H1 (cell line): ENCODE results near the gene SLC6A20. TPM values are rescaled to one million over a fixed set of nuclear protein-coding genes. Genes with fewer than 3 reads are reported as not detected.

ENCODE experiments used
- CTCF ChIA-PET: fragments of 300-600 bp; sonication (Branson Sonifier 250); formaldehyde crosslinking; loops from one replicate; lab custom pipeline; 2021; ENCODE audit not compliant: partially characterized antibody; lab: Charles Lee
- POLR2A ChIA-PET: fragments of 300-600 bp; sonication (Branson Sonifier 250); formaldehyde crosslinking; loops from one replicate; lab custom pipeline; 2021; ENCODE audit warnings: inconsistent platforms; ENCODE audit not compliant: partially characterized antibody; lab: Charles Lee
- DNase-seq, 2 experiments: peaks; one replicate each; pipeline versions ENCODE4 v3.0.0 to v3.0.0-alpha.2; 2010 to 2022; ENCODE audit warnings: low spot score in 2 of 2, low read depth in 1 of 2, mixed read lengths in 1 of 2
- FAIRE-seq: peaks from 2 replicates; lab custom pipeline; 2011; peaks lifted over from hg19 to GRCh38; lab: Jason Lieb, UNC
- H2AFZ ChIP-seq: 2 replicates; pipeline ENCODE4 v1.8.1; 2012; ENCODE audit warnings: low read length, inconsistent platforms
- H2AK5ac ChIP-seq: 2 replicates; pipeline ENCODE4 v1.6.1; 2013; ENCODE audit warnings: low read depth, low read length
- H2BK120ac ChIP-seq: replicated peaks from 2 replicates; pipeline ENCODE3; 2013; ENCODE audit warnings: low read depth, low read length, inconsistent platforms
- H2BK12ac ChIP-seq: 2 replicates; pipeline ENCODE4 v1.6.1; 2013; ENCODE audit warnings: low read depth, low read length
- H2BK15ac ChIP-seq: 2 replicates; pipeline ENCODE4 v1.6.1; 2013; ENCODE audit warnings: low read length
- H2BK20ac ChIP-seq: 2 replicates; pipeline ENCODE4 v1.6.1; 2013; ENCODE audit warnings: low read length
- H2BK5ac ChIP-seq: 2 replicates; pipeline ENCODE4 v1.6.1; 2013; ENCODE audit warnings: low read depth, low read length
- H3K14ac ChIP-seq: 2 replicates; pipeline ENCODE4 v1.6.1; 2013; ENCODE audit warnings: inconsistent platforms; ENCODE audit not compliant: insufficient read length
- H3K18ac ChIP-seq: 2 replicates; pipeline ENCODE4 v1.6.1; 2013; ENCODE audit warnings: low read length; ENCODE audit errors: extremely low read depth
- H3K23ac ChIP-seq: 2 replicates; pipeline ENCODE4 v1.6.1; 2013; ENCODE audit warnings: inconsistent platforms; ENCODE audit not compliant: insufficient read length
- H3K23me2 ChIP-seq: 2 replicates; pipeline ENCODE4 v1.6.1; 2013; ENCODE audit warnings: low read depth, low read length
- H3K27ac ChIP-seq: 2 replicates; pipeline ENCODE4 v1.6.1; 2011; ENCODE audit warnings: low read depth, low read length, inconsistent platforms
- H3K27me3 ChIP-seq, 4 experiments: replicated peaks in 1 of 4; 1 replicate in 1 of 4; 2 replicates in 3 of 4; pipeline versions ENCODE4 v1.6.1 to v1.8.1; 2011 to 2013; ENCODE audit warnings: low read length in 3 of 4, mild to moderate bottlenecking in 3 of 4, inconsistent platforms in 2 of 4, mixed read lengths in 2 of 4, moderate library complexity in 1 of 4; ENCODE audit not compliant: control insufficient read depth in 3 of 4, insufficient read depth in 3 of 4; ENCODE audit errors: extremely low read depth in 1 of 4
- H3K36me3 ChIP-seq, 4 experiments: 2 replicates each; pipeline versions ENCODE4 v1.6.1 to v1.8.1; 2011 to 2013; ENCODE audit warnings: mild to moderate bottlenecking in 4 of 4, low read length in 3 of 4, moderate library complexity in 2 of 4, control low read depth in 1 of 4, inconsistent platforms in 1 of 4; ENCODE audit not compliant: insufficient read depth in 4 of 4, control insufficient read depth in 2 of 4
- H3K4ac ChIP-seq: replicated peaks from 2 replicates; pipeline ENCODE3; 2013; ENCODE audit warnings: low read length, low read depth, mixed read lengths, inconsistent platforms; ENCODE audit not compliant: insufficient read length
- H3K4me1 ChIP-seq, 4 experiments: replicated peaks in 1 of 4; 1 replicate in 1 of 4; 2 replicates in 3 of 4; pipeline versions ENCODE4 v1.6.1 to v1.8.1; 2011 to 2013; ENCODE audit warnings: low read length in 3 of 4, inconsistent platforms in 2 of 4, mixed read lengths in 1 of 4; ENCODE audit not compliant: insufficient read depth in 4 of 4, control insufficient read depth in 3 of 4
- H3K4me2 ChIP-seq, 2 experiments: 2 replicates each; pipeline versions ENCODE4 v1.6.1 to v1.8.1; 2011 to 2013; ENCODE audit warnings: low read depth in 2 of 2, low read length in 2 of 2, control low read depth in 1 of 2, inconsistent platforms in 1 of 2, mild to moderate bottlenecking in 1 of 2; ENCODE audit not compliant: insufficient read depth in 1 of 2
- H3K4me3 ChIP-seq, 4 experiments: fragments of 200-600, 300-600 bp in 1 of 4; sonication (generic), shearing (Covaris generic), sonication (Bioruptor Twin) in 1 of 4; 2 replicates each; pipeline versions ENCODE4 v1.5.1 to v1.8.1; 2011 to 2016; ENCODE audit warnings: low read length in 4 of 4, low read depth in 3 of 4, control low read depth in 2 of 4, inconsistent platforms in 2 of 4, mild to moderate bottlenecking in 2 of 4, mixed read lengths in 1 of 4, moderate library complexity in 1 of 4; ENCODE audit not compliant: insufficient read depth in 2 of 4; ENCODE audit errors: extremely low read depth in 1 of 4
- H3K56ac ChIP-seq: replicated peaks from 2 replicates; pipeline ENCODE3; 2013; ENCODE audit warnings: low read depth, mild to moderate bottlenecking, mixed read lengths, low read length, inconsistent platforms; ENCODE audit not compliant: insufficient read length
- H3K79me1 ChIP-seq: 2 replicates; pipeline ENCODE4 v1.6.1; 2013; ENCODE audit warnings: low read depth, low read length, control low read depth
- H3K79me2 ChIP-seq, 2 experiments: 2 replicates each; pipeline versions ENCODE4 v1.6.1 to v1.8.1; 2012 to 2013; ENCODE audit warnings: low read length in 2 of 2, mild to moderate bottlenecking in 2 of 2, inconsistent platforms in 1 of 2; ENCODE audit not compliant: insufficient read depth in 2 of 2, control insufficient read depth in 1 of 2
- H3K9ac ChIP-seq, 4 experiments: replicated peaks in 1 of 4; 1 replicate in 1 of 4; 2 replicates in 3 of 4; pipeline versions ENCODE4 v1.6.1 to v1.8.1; 2011 to 2013; ENCODE audit warnings: low read depth in 3 of 4, low read length in 3 of 4, control low read depth in 2 of 4, mild to moderate bottlenecking in 2 of 4, moderate library complexity in 2 of 4, inconsistent platforms in 1 of 4; ENCODE audit errors: extremely low read depth in 1 of 4
- H3K9me3 ChIP-seq, 2 experiments: 2 replicates each; pipeline versions ENCODE4 v1.6.1 to v1.8.1; 2012 to 2013; ENCODE audit warnings: mild to moderate bottlenecking in 2 of 2, moderate library complexity in 2 of 2, control low read depth in 1 of 2, inconsistent platforms in 1 of 2, low read depth in 1 of 2, low read length in 1 of 2, mixed read lengths in 1 of 2; ENCODE audit not compliant: insufficient read depth in 2 of 2
- H4K20me1 ChIP-seq, 2 experiments: replicated peaks in 1 of 2; 2 replicates each; pipeline versions ENCODE3 to v1.8.1; 2011 to 2013; ENCODE audit warnings: inconsistent platforms in 2 of 2, low read length in 2 of 2, mild to moderate bottlenecking in 1 of 2; ENCODE audit not compliant: insufficient read depth in 2 of 2, control insufficient read depth in 1 of 2
- H4K5ac ChIP-seq: 2 replicates; pipeline ENCODE4 v1.6.1; 2013; ENCODE audit warnings: low read length, low read depth, mixed read lengths, inconsistent platforms; ENCODE audit not compliant: insufficient read length
- H4K8ac ChIP-seq: 2 replicates; pipeline ENCODE4 v1.8.0; 2013; ENCODE audit warnings: mild to moderate bottlenecking, moderate library complexity, low read length, inconsistent platforms; ENCODE audit not compliant: insufficient read depth; ENCODE audit errors: extremely low read depth
- H4K91ac ChIP-seq: replicated peaks from 2 replicates; pipeline ENCODE3; 2013; ENCODE audit warnings: low read length, mixed read lengths, inconsistent platforms; ENCODE audit not compliant: insufficient read length
- BACH1 ChIP-seq: IDR thresholded peaks from 2 replicates; pipeline ENCODE4 v1.6.1; 2012; ENCODE audit warnings: low read length, improper control_type of control experiment
- BRCA1 ChIP-seq: IDR thresholded peaks from 2 replicates; pipeline ENCODE4 v1.6.1; 2012; ENCODE audit warnings: low read depth, low read length, improper control_type of control experiment
- CHD1 ChIP-seq: IDR thresholded peaks from 2 replicates; pipeline ENCODE4 v1.6.1; 2012; ENCODE audit warnings: low read depth, low read length, improper control_type of control experiment
- E2F6 ChIP-seq: IDR thresholded peaks from 2 replicates; pipeline ENCODE4 v1.6.1; 2012; ENCODE audit warnings: inconsistent platforms
- EGR1 ChIP-seq: IDR thresholded peaks from 2 replicates; pipeline ENCODE4 v1.6.1; 2011; ENCODE audit warnings: low read depth, low read length, borderline replicate concordance
- EZH2 ChIP-seq: fragments of 200-600 bp; sonication (generic); IDR thresholded peaks from 2 replicates; pipeline ENCODE4 v1.7.1; 2012; ENCODE audit warnings: low read depth, mild to moderate bottlenecking, moderate library complexity, low read length, inconsistent platforms; ENCODE audit not compliant: severe bottlenecking
- GTF2F1 ChIP-seq: IDR thresholded peaks from 2 replicates; pipeline ENCODE4 v1.6.1; 2012; ENCODE audit warnings: low read depth, low read length, improper control_type of control experiment, borderline replicate concordance
- PHF8 ChIP-seq: fragments of 200-600 bp; sonication (generic); conservative IDR thresholded peaks from 2 replicates; pipeline ENCODE4 v1.7.1; 2012; ENCODE audit warnings: low read depth, mild to moderate bottlenecking, inconsistent platforms, low read length, moderate library complexity
- RAD21 ChIP-seq, 2 experiments: IDR thresholded peaks in 1 of 2; conservative IDR thresholded peaks in 1 of 2; 2 replicates each; pipeline ENCODE4 v1.6.1; 2011; ENCODE audit warnings: low read depth in 2 of 2, low read length in 2 of 2, improper control_type of control experiment in 1 of 2, inconsistent platforms in 1 of 2, mild to moderate bottlenecking in 1 of 2, moderate library complexity in 1 of 2
- RFX5 ChIP-seq: IDR thresholded peaks from 2 replicates; pipeline ENCODE4 v1.6.1; 2011; ENCODE audit warnings: low read depth, low read length, improper control_type of control experiment, borderline replicate concordance
- RNF2 ChIP-seq: fragments of 200-900, 300-1000 bp; sonication (generic); IDR thresholded peaks from 2 replicates; pipeline ENCODE4 v1.7.1; 2016; ENCODE audit warnings: borderline replicate concordance, low read depth, mild to moderate bottlenecking, antibody characterized with exemption, low read length; ENCODE audit not compliant: poor library complexity, severe bottlenecking; ENCODE audit errors: missing control alignments
- SP2 ChIP-seq: IDR thresholded peaks from 2 replicates; pipeline ENCODE4 v1.6.1; 2012; ENCODE audit warnings: mild to moderate bottlenecking, low read length, inconsistent platforms
- TBP ChIP-seq: IDR thresholded peaks from 2 replicates; pipeline ENCODE4 v1.6.1; 2011; ENCODE audit warnings: low read depth, low read length, improper control_type of control experiment
- YY1 ChIP-seq: IDR thresholded peaks from 2 replicates; pipeline ENCODE4 v1.6.1; 2011; ENCODE audit warnings: low read depth, mild to moderate bottlenecking, low read length
- WGBS, 2 experiments: shearing (Covaris generic) in 1 of 2; methylation state at CpG; one replicate each; pipeline versions ENCODE4 v1.1.6 to v1.1.7; 2013 to 2015; ENCODE audit warnings: low lambda C conversion rate in 2 of 2, mixed read lengths in 2 of 2, inconsistent platforms in 1 of 2, low coverage in 1 of 2, missing lambda C conversion rate in 1 of 2; ENCODE audit not compliant: insufficient replicate concordance in 2 of 2, insufficient coverage in 1 of 2, insufficient read length in 1 of 2; ENCODE audit errors: extremely low coverage in 1 of 2, missing lambda C conversion rate in 1 of 2; 5-methylcytosine and 5-hydroxymethylcytosine counted together
- polyA plus RNA-seq, 7 experiments: library from polyadenylated mRNA; depleted of rRNA in 3 of 7; stranded (reverse) in 5 of 7; unstranded in 2 of 7; fragments of >200 nt in 5 of 7; fragments of 200-250 nt in 2 of 7; gene quantifications; 1 replicate in 5 of 7; 2 replicates in 1 of 7; 4 replicates in 1 of 7; pipeline versions ENCODE4 v1.2.1 to v1.2.3, GENCODE V29; 2011 to 2013; ENCODE audit warnings: missing spikeins in 2 of 7, mixed read lengths in 2 of 7
- total RNA-seq: library from RNA; stranded (reverse); fragmentation: NEBNext Ultra II Directional; extraction: Animal tissue kit (Norgen Biotek cat#: 25700); gene quantifications from 2 replicates; pipeline ENCODE4 v1.2.1, GENCODE V29; 2021

SLC6A20 gene
- total and polyA plus RNA-seq, 2 of the 8 experiments (the other 6 are each of a cell fraction or from before 2014, with no cell fraction given), result 0.05 TPM; not detected in 1

DNA sequence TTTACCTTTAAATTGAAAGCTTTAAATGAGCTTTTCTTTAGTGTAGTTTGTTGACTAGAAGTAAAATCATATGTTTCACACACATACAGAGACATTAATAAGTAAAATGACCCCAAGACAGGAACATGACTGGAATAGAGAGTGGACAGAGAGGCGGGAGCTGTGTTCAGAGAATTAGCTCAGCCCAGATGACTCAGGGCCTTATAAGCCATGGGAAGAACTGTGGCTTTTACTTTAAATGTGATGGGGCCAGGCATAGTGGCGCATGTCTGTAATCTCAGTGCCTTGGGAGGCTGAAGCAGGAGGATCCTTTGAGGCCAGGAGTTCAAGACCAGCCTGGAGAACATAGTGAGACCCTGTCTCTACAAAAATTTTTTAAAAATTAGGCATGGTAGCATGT is 80.4 kb downstream of the SLC6A20 start:
- H3K9me3 ChIP-seq, result no peaks in the 10 kb centered on the region
- no peak overlapping the region for H2BK12ac ChIP-seq
- no peak overlapping the region for H2AFZ ChIP-seq
- H3K79me1 ChIP-seq, result no peaks in the 10 kb centered on the region
- H3K23me2 ChIP-seq, result no peaks in the 10 kb centered on the region
- H3K4me3 ChIP-seq, result no peak overlapping the region
- no peak overlapping the region for H2BK15ac ChIP-seq
- peaks cover 0 to 2% of the 10 kb centered on the region in 2 experiments for H4K20me1 ChIP-seq
- no peak overlapping the region for H3K14ac ChIP-seq
- H3K79me2 ChIP-seq, result no peaks in the 10 kb centered on the region
- H4K91ac ChIP-seq, result no peak overlapping the region
- H3K9ac ChIP-seq, result no peak overlapping the region
- no peak overlapping the region for H3K56ac ChIP-seq
- H3K4me1 ChIP-seq, result no peaks in the 10 kb centered on the region
- H3K4me2 ChIP-seq, result no peak overlapping the region
- no peak overlapping the region for H3K4ac ChIP-seq
- H3K23ac ChIP-seq, result no peak overlapping the region
- ChIA-PET CTCF (no interaction called here), POLR2A (interaction anchor here (1.7 kb wide), 1 partner anchor 22 kb away, joined by 4 read pairs; no protein-coding TSS in a partner anchor)
- no peaks in the 10 kb centered on the region for H3K27me3 ChIP-seq
- H4K5ac ChIP-seq, result no peak overlapping the region
- H2BK20ac ChIP-seq, result no peak overlapping the region
- FAIRE-seq (no peak), DNase-seq (no peak)
- H2AK5ac ChIP-seq, result no peak overlapping the region
- WGBS, 2 experiments, result 44% methylated on average over 2 of the region's 2 CpGs; no CpG with 5 or more reads in 1 of the 2 experiments
- H2BK5ac ChIP-seq, result no peak overlapping the region
- H2BK120ac ChIP-seq, result no peak overlapping the region
- no peak overlapping the region for H3K27ac ChIP-seq
- H3K18ac ChIP-seq, result no peak overlapping the region
- peaks cover 4 to 35% (median 12%) of the 10 kb centered on the region in 4 experiments; a peak in 7 of 8 replicates for H3K36me3 ChIP-seq
- no peak overlapping the region for H4K8ac ChIP-seq
- no peak for TF ChIP-seq RNF2
- no peak for TF ChIP-seq BACH1
- TF ChIP-seq RAD21 (IDR thresholded peaks at IDR 0.05 in 1 of 2, conservative IDR thresholded peaks at IDR 0.05 in 1 of 2; ENCODE audit: low read depth in 2 of 2, low read length in 2 of 2), result no peak
- TF ChIP-seq RFX5, result no peak
- no peak for TF ChIP-seq TBP
- TF ChIP-seq EGR1, result no peak
- TF ChIP-seq SP2, result no peak
- TF ChIP-seq CHD1, result no peak
- no peak for TF ChIP-seq PHF8
- no peak for TF ChIP-seq GTF2F1
- no peak for TF ChIP-seq EZH2
- TF ChIP-seq YY1, result no peak
- TF ChIP-seq BRCA1, result no peak
- TF ChIP-seq E2F6, result no peak
